Myometrial cell (primary cell): Measurements from ENCODE around the gene RBM20. TPM values are rescaled to one million over a fixed set of nuclear protein-coding genes. Genes with fewer than 3 reads are reported as not detected.

Experiments
- total RNA-seq: library from RNA; depleted of rRNA; stranded (reverse); fragments of >200 nt; gene quantifications from 2 replicates; pipeline ENCODE4 v1.2.3, GENCODE V29; 2015

Gene RBM20
- total RNA-seq = under 0.01 TPM in 2 replicates

GRCh38 chr10:110643653-110644597 lies at the start of gene RBM20:
RBM20 (plus strand) TSS chr10:110644336; CDS start chr10:110644455, 119 bp downstream.

GRCh38 chr10:110871298-110872084 lies 227.4 kb downstream of the RBM20 start, which contains the start of gene PDCD4:
PDCD4 (plus strand) TSS chr10:110871928; CDS start chr10:110876028, 4,100 bp downstream.

Other genes starting within 250 kb of the RBM20 start
- gene DUSP5, start 146.4 kb upstream of the RBM20 start, total RNA-seq = 33.0 and 34.6 TPM in 2 replicates
- gene SMC3, start 76.6 kb upstream of the RBM20 start, total RNA-seq = 12.1 and 18.6 TPM in 2 replicates
- 21.3 and 37.2 TPM in 2 replicates for gene PDCD4, start 227.6 kb downstream of the RBM20 start, total RNA-seq